T-cell (primary cell): Measurements from ENCODE around the gene ASIC1. TPM values are rescaled to one million over a fixed set of nuclear protein-coding genes. Genes with fewer than 3 reads are reported as not detected.
A peak's percentile ranks its signal among the peaks of the same experiment; 100 is the strongest.

Experiments used
- ATAC-seq, 4 experiments: fragments of 200-7000 bp in 3 of 4; fragments of 150-1000 bp in 1 of 4; cut with Tn5 transposase; replicated peaks in 1 of 4; 1 replicate in 3 of 4; 2 replicates in 1 of 4; pipeline ENCODE4 v1.10.0; 2021; ENCODE audit warnings: moderate library complexity in 3 of 4, mild to moderate bottlenecking in 2 of 4, moderate number of reproducible peaks in 1 of 4
- CTCF ChIA-PET, 2 donors: fragments of 300-600 bp; sonication (Branson Sonifier 250); formaldehyde crosslinking; loops; one replicate each; lab custom pipeline; 2022; ENCODE audit warnings: antibody characterized with exemption in 2 of 2; lab: Charles Lee
- POLR2A ChIA-PET, 2 donors: fragments of 300-600 bp; sonication (Branson Sonifier 250); formaldehyde crosslinking; loops; one replicate each; lab custom pipeline; 2022; ENCODE audit warnings: antibody characterized with exemption in 2 of 2; lab: Charles Lee
- DNase-seq, 35 experiments: peaks; one replicate each; pipeline versions ENCODE4 v3.0.0 to v3.0.0-alpha.2; 2013 to 2023
- H3K27ac ChIP-seq: one replicate; pipeline ENCODE4 v1.5.1; 2013; ENCODE audit warnings: low read length
- H3K27me3 ChIP-seq, 2 experiments: replicated peaks in 1 of 2; 1 replicate in 1 of 2; 2 replicates in 1 of 2; pipeline versions ENCODE4 v1.6.1 to v1.7.0; 2013; ENCODE audit warnings: low read length in 1 of 2, mixed read lengths in 1 of 2; ENCODE audit not compliant: control insufficient read depth in 2 of 2, insufficient read depth in 2 of 2; ENCODE audit errors: extremely low read depth in 1 of 2
- H3K36me3 ChIP-seq, 2 donors: 1 replicate in 1 of 2; 2 replicates in 1 of 2; pipeline versions ENCODE4 v1.6.1 to v1.7.0; 2013; ENCODE audit warnings: low read length in 1 of 2; ENCODE audit not compliant: control insufficient read depth in 2 of 2, insufficient read depth in 1 of 2; ENCODE audit errors: extremely low read depth in 1 of 2
- H3K4me1 ChIP-seq, 2 experiments: 1 replicate in 1 of 2; 2 replicates in 1 of 2; pipeline versions ENCODE4 v1.6.1 to v1.7.0; 2013; ENCODE audit warnings: low read length in 2 of 2, mixed read lengths in 1 of 2; ENCODE audit not compliant: insufficient read depth in 2 of 2, control insufficient read depth in 1 of 2; ENCODE audit errors: extremely low read depth in 1 of 2
- H3K4me3 ChIP-seq, 2 donors: 1 replicate in 1 of 2; 2 replicates in 1 of 2; pipeline versions ENCODE4 v1.5.1 to v1.7.0; 2013; ENCODE audit warnings: mild to moderate bottlenecking in 2 of 2, low read length in 1 of 2, moderate library complexity in 1 of 2; ENCODE audit not compliant: control insufficient read depth in 1 of 2; ENCODE audit errors: extremely low read depth in 1 of 2
- H3K9me3 ChIP-seq: 2 replicates; pipeline ENCODE4 v1.7.0; 2013
- H3K27ac Mint-ChIP-seq, 2 donors: one replicate each; pipeline ENCODE4 v1.8.0; 2020 to 2021; ENCODE audit warnings: mild to moderate bottlenecking in 2 of 2, mixed read lengths in 2 of 2
- H3K27me3 Mint-ChIP-seq, 2 donors: one replicate each; pipeline ENCODE4 v1.8.0; 2021 to 2022; ENCODE audit warnings: mixed read lengths in 2 of 2
- H3K36me3 Mint-ChIP-seq: one replicate; pipeline ENCODE4 v1.8.0; 2021; ENCODE audit warnings: mixed read lengths
- H3K4me1 Mint-ChIP-seq, 3 donors: one replicate each; pipeline ENCODE4 v1.8.0; 2020 to 2022; ENCODE audit warnings: mixed read lengths in 3 of 3, mild to moderate bottlenecking in 1 of 3
- H3K4me3 Mint-ChIP-seq, 3 donors: one replicate each; pipeline ENCODE4 v1.8.0; 2020 to 2022; ENCODE audit warnings: mild to moderate bottlenecking in 3 of 3, mixed read lengths in 3 of 3, moderate library complexity in 3 of 3
- H3K9me3 Mint-ChIP-seq, 3 donors: one replicate each; pipeline ENCODE4 v1.8.0; 2020 to 2022; ENCODE audit warnings: mixed read lengths in 3 of 3
- WGBS: methylation state at CpG from one replicate; pipeline ENCODE4 v1.1.5; 2013; ENCODE audit warnings: missing lambda C conversion rate; ENCODE audit not compliant: insufficient coverage; 5-methylcytosine and 5-hydroxymethylcytosine counted together
- total RNA-seq, 35 experiments: library from RNA in 6 of 35; stranded (reverse) in 6 of 35; fragments of 120-200 nt in 1 of 35; gene quantifications; one replicate each; pipeline versions ENCODE4 v1.2.1 to v1.2.4 and lab custom pipeline; 2013 to 2026

The ASIC1 gene
- total RNA-seq, 5 donors from 2014 or later (not counting 1 experiment from before 2014, with no cell fraction given): 1.6 to 9.1 (median 5.1) TPM

DNA sequence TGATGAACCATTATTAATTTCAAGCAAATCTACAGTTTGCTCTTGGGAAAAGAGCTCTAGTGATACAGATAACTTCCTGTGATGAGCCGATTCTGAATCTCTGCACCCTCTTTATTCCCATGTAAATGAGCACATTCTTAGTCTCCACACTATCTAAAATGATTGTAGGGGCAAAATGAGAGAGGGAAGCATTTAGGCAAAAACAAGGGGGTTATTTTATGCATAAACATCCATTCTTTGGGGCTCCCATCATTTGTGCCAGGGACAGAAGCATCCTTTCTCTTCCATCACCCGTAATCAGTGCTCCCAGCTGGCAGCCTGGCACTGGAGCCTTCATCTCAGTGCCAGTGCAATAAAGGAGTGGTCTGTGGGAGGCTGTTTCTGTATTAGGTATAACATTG is 44.7 kb downstream of the ASIC1 start:
- ChIA-PET POLR2A (no interaction called here), CTCF (interaction anchor here in 1 of 2 donors (1.2 kb wide), 1 partner anchor 13 kb away, joined by 9 read pairs; no protein-coding TSS in a partner anchor)
- H3K27me3 ChIP-seq: peaks cover 0 to 18% of the 10 kb centered on the region in 2 experiments
- DNase-seq (no peak), ATAC-seq (no peak)
- Mint-ChIP-seq H3K4me3 (no peak overlapping the region), H3K27ac (no peak overlapping the region), H3K9me3 (no peaks in the 10 kb centered on the region), H3K4me1 (no peaks in the 10 kb centered on the region), H3K27me3 (peaks cover 0 to 3% of the 10 kb centered on the region in 2 donors), H3K36me3 (peaks cover 33% of the 10 kb centered on the region)
- peaks cover 15 to 34% of the 10 kb centered on the region in 2 donors for H3K36me3 ChIP-seq
- H3K27ac ChIP-seq: no peak overlapping the region
- H3K4me3 ChIP-seq: no peak overlapping the region
- no CpG with 5 or more reads among the region's 2 CpGs for WGBS
- no peaks in the 10 kb centered on the region for H3K9me3 ChIP-seq
- no peaks in the 10 kb centered on the region for H3K4me1 ChIP-seq

- no peak for DNase-seq
- Mint-ChIP-seq H3K9me3 (no peaks in the 10 kb centered on the region), H3K4me3 (no peak overlapping the region), H3K27me3 (peaks cover 0 to 3% of the 10 kb centered on the region in 2 donors), H3K4me1 (no peaks in the 10 kb centered on the region), H3K36me3 (peaks cover 32% of the 10 kb centered on the region), H3K27ac (no peak overlapping the region)
- ChIA-PET POLR2A (no interaction called here), CTCF (no interaction called here)
- Histone ChIP-seq H3K4me1 (no peaks in the 10 kb centered on the region), H3K4me3 (no peak overlapping the region), H3K27me3 (peaks cover 0 to 18% of the 10 kb centered on the region in 2 experiments), H3K36me3 (peaks cover 15 to 29% of the 10 kb centered on the region in 2 donors), H3K27ac (no peak overlapping the region), H3K9me3 (no peaks in the 10 kb centered on the region)
- WGBS: 91% methylated on average over 4 of the region's 8 CpGs
- no peak for ATAC-seq
Measured at GRCh38 chr12:50102646-50103309, 45.4 kb downstream of the ASIC1 start.

DNA sequence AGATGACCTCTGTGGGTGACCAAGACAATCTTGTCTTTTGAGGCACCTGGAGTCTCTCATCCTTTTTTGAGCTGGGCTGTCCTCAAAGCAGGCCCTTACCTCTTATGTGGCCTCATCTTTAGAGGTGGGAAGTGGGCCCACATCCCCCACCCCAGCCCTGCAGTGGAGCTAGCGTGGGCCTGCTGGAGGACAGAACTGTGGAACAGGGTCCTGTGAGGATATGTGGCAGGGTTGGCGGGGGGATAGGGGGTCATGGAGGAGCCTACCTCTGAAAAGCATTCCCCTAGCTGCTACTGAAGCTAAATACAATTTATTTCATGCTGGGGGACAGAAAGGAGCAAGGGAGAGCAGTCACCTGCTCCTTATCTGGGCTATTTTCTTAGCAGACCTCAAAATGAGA is 46.0 kb downstream of the ASIC1 start:
- Mint-ChIP-seq H3K36me3 (peaks cover 26% of the 10 kb centered on the region), H3K27me3 (peaks cover 0 to 3% of the 10 kb centered on the region in 2 donors), H3K4me1 (no peaks in the 10 kb centered on the region), H3K27ac (no peak overlapping the region), H3K4me3 (no peak overlapping the region), H3K9me3 (no peaks in the 10 kb centered on the region)
- DNase-seq (no peak), ATAC-seq (no peak)
- no peaks in the 10 kb centered on the region for H3K9me3 ChIP-seq
- H3K27ac ChIP-seq: no peak overlapping the region
- no CpG with 5 or more reads among the region's 2 CpGs for WGBS
- H3K27me3 ChIP-seq: peaks cover 0 to 18% of the 10 kb centered on the region in 2 experiments
- no peak overlapping the region for H3K4me3 ChIP-seq
- peaks cover 12 to 23% of the 10 kb centered on the region in 2 donors for H3K36me3 ChIP-seq
- H3K4me1 ChIP-seq: no peaks in the 10 kb centered on the region
- ChIA-PET CTCF (interaction anchor here in 1 of 2 donors (1.0 kb wide), 2 partner anchors 16 to 18 kb away, joined by 3 to 4 read pairs; partner anchors contain the start of gene SMARCD1), POLR2A (interaction anchor here in 1 of 2 donors (0.5 kb wide), 1 partner anchor 67 kb away, joined by 3 read pairs; no protein-coding TSS in a partner anchor)

GRCh38 chr12:50103767-50104321 is 46.4 kb downstream of the ASIC1 start, which contains the start of gene GPD1:
Gene GPD1, plus strand, starts transcription at chr12:50104008. Its CDS starts 43 bp downstream, at chr12:50104051.
- Histone ChIP-seq H3K9me3 (no peaks in the 10 kb centered on the region), H3K4me1 (no peaks in the 10 kb centered on the region), H3K4me3 (no peak within 1 kb of the TSS), H3K27ac (no peak within 1 kb of the TSS), H3K36me3 (peaks cover 9 to 18% of the 10 kb centered on the region in 2 donors), H3K27me3 (peaks cover 0 to 18% of the 10 kb centered on the region in 2 experiments)
- no peaks in the 10 kb centered on the region for H3K4me1 Mint-ChIP-seq
- CTCF ChIA-PET: interaction anchor here in 1 of 2 donors (1.0 kb wide), 2 partner anchors 16 to 19 kb away, joined by 3 to 4 read pairs; partner anchors contain the start of gene SMARCD1
- H3K36me3 Mint-ChIP-seq: peaks cover 21% of the 10 kb centered on the region
- WGBS: 61% methylated on average over 6 of the region's 13 CpGs
- no peaks in the 10 kb centered on the region for H3K9me3 Mint-ChIP-seq
- peak in 3 of 4 experiments; percentile 28 to 68 (median 40) for ATAC-seq
- POLR2A ChIA-PET: interaction anchor here in 1 of 2 donors (0.5 kb wide), 1 partner anchor 67 kb away, joined by 3 read pairs; no protein-coding TSS in a partner anchor
- no peak within 1 kb of the TSS for H3K4me3 Mint-ChIP-seq
- H3K27me3 Mint-ChIP-seq: peaks cover 0 to 3% of the 10 kb centered on the region in 2 donors
- no peak for DNase-seq
- no peak within 1 kb of the TSS for H3K27ac Mint-ChIP-seq

DNA sequence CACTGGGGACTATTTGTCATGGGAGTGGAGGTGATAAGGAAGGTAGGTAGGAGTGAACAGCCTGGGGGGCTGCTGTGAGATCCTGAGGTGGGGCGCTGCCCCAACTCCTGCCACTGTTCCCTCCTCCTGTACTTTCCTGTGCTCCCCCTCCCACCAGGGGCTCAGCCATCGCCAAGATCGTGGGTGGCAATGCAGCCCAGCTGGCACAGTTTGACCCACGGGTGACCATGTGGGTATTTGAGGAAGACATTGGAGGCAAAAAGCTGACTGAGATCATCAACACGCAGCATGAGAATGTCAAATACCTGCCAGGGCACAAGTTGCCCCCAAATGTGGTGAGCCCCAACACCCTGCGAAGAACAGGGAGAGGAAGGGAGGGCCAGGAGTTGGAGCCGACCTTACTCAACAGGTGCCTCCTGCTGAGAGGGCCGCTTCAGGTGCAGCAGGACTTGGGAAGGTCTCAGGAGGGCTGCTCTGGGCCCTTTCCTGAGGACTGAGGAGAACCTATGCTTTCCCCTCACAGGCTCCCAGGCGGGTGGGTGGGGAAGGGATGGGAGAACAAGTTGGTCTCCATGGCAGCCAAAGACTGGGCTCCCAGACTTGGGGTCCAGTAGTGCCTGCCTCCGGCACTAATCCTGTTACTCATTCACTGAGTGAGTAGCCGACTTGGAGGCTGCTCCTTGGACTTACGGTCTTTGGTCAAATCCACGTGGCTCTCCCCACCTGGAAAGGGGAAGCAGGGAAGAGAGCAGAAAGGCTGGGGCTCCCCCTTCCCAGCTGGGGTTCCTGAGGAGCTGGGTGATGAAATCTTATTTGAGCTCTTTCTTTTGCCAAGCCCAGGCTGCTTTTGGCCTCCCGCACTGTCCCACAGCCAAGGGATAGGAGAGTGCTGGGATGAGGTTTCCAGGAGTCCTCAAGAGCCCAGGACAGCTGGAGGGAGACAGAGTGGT is 47.3 kb downstream of the ASIC1 start:
- no peak overlapping the region for H3K27ac Mint-ChIP-seq

More for the DNA sequence above, 47.3 kb downstream of the ASIC1 start:
- H3K4me1 ChIP-seq: no peaks in the 10 kb centered on the region
- no peak overlapping the region for H3K27ac ChIP-seq
- CTCF ChIA-PET: interaction anchor here (1.0 to 1.2 kb wide), 3 partner anchors 16 to 20 kb away, joined by 3 to 4 read pairs (median 3); partner anchors contain the start of gene SMARCD1 (in 1 of the 2)
- no peak overlapping the region for H3K4me3 Mint-ChIP-seq
- H3K4me1 Mint-ChIP-seq: no peaks in the 10 kb centered on the region
- DNase-seq (no peak), ATAC-seq (no peak)
- H3K36me3 Mint-ChIP-seq: peaks cover 13% of the 10 kb centered on the region
- H3K4me3 ChIP-seq: no peak overlapping the region
- H3K36me3 ChIP-seq: peaks cover 4 to 9% of the 10 kb centered on the region in 2 donors
- no peaks in the 10 kb centered on the region for H3K9me3 Mint-ChIP-seq
- peaks cover 0 to 3% of the 10 kb centered on the region in 2 donors for H3K27me3 Mint-ChIP-seq
- H3K27me3 ChIP-seq: peaks cover 0 to 18% of the 10 kb centered on the region in 2 experiments
- H3K9me3 ChIP-seq: no peaks in the 10 kb centered on the region
- POLR2A ChIA-PET: no interaction called here
- whole genome bisulfite sequencing: 88% methylated on average over 7 of the region's 14 CpGs
